SU-DHL-6 (cell line): ENCODE data around the gene CPLX3.

Experiments used
- H2AFZ ChIP-seq: fragments of 200-600 bp; sonication (generic); 2 replicates; pipeline ENCODE4 v1.6.1; 2014; ENCODE audit warnings: low read depth, mild to moderate bottlenecking, moderate library complexity, mixed read lengths, antibody characterized with exemption, low read length; ENCODE audit not compliant: severe bottlenecking
- H3F3A ChIP-seq: fragments of 200-600 bp; shearing (Covaris generic); 2 replicates; pipeline ENCODE4 v1.6.0; 2016; ENCODE audit warnings: antibody characterized with exemption, mild to moderate bottlenecking; ENCODE audit not compliant: insufficient read depth
- H3K27ac ChIP-seq: fragments of 200-600 bp; sonication (generic); 2 replicates; pipeline ENCODE4 v1.5.1; 2016; ENCODE audit warnings: low read depth, mild to moderate bottlenecking, low read length, moderate library complexity, mixed read lengths
- H3K27me3 ChIP-seq: fragments of 200-600 bp; sonication (generic), shearing (Covaris generic); 2 replicates; pipeline ENCODE4 v1.6.0; 2014; ENCODE audit warnings: mild to moderate bottlenecking, low read length
- H3K36me3 ChIP-seq: fragments of 200-600 bp; sonication (generic); 2 replicates; pipeline ENCODE4 v1.6.1; 2014; ENCODE audit warnings: mild to moderate bottlenecking, low read length, mixed read lengths
- H3K4me2 ChIP-seq: fragments of 300-600, 200-600 bp; shearing (Covaris generic), sonication (generic); 2 replicates; pipeline ENCODE4 v1.6.0; 2014; ENCODE audit warnings: low read length, low read depth, mild to moderate bottlenecking; ENCODE audit not compliant: poor library complexity, severe bottlenecking
- H3K4me3 ChIP-seq: fragments of 200-600 bp; sonication (generic); 2 replicates; pipeline ENCODE4 v1.5.1; 2014; ENCODE audit warnings: antibody characterized with exemption, low read length, mild to moderate bottlenecking, mixed read lengths; ENCODE audit not compliant: insufficient read depth, poor library complexity, severe bottlenecking
- H3K79me2 ChIP-seq: fragments of 200-600 bp; sonication (generic); 2 replicates; pipeline ENCODE4 v1.6.1; 2014; ENCODE audit warnings: mild to moderate bottlenecking, low read length, moderate library complexity; ENCODE audit not compliant: insufficient read depth
- H3K9ac ChIP-seq: fragments of 200-600 bp; sonication (generic); 2 replicates; pipeline ENCODE4 v1.7.0; 2014; ENCODE audit warnings: mild to moderate bottlenecking, low read length
- H3K9me2 ChIP-seq: fragments of 200-600 bp; sonication (generic); replicated peaks from 2 replicates; pipeline ENCODE4 v1.6.1; 2014; ENCODE audit warnings: low read length; ENCODE audit not compliant: insufficient read depth
- H3K9me3 ChIP-seq: fragments of 200-600 bp; sonication (generic); 2 replicates; pipeline ENCODE4 v1.6.1; 2014; ENCODE audit warnings: low read length, mixed read lengths; ENCODE audit not compliant: insufficient read depth
- H4K20me1 ChIP-seq: fragments of 200-600 bp; sonication (generic); 2 replicates; pipeline ENCODE4 v1.6.1; 2014; ENCODE audit warnings: low read depth, mild to moderate bottlenecking, antibody characterized with exemption, low read length, moderate library complexity, mixed read lengths
- EZH2phosphoT487 ChIP-seq: fragments of 200-600 bp; sonication (generic), shearing (Covaris generic); conservative IDR thresholded peaks from 2 replicates; pipeline ENCODE4 v1.6.1; 2018; ENCODE audit warnings: mild to moderate bottlenecking, antibody characterized with exemption, low read length, moderate library complexity, mixed read lengths
- TF ChIP-seq, protein P1 (sequence below): fragments of 200-600 bp; sonication (generic); IDR thresholded peaks from one replicate; pipeline ENCODE4 v1.5.1; 2017; ENCODE audit warnings: antibody characterized with exemption, mild to moderate bottlenecking, low read length, moderate library complexity; ENCODE audit not compliant: insufficient read depth, poor library complexity, severe bottlenecking

Gene CPLX3

DNA sequence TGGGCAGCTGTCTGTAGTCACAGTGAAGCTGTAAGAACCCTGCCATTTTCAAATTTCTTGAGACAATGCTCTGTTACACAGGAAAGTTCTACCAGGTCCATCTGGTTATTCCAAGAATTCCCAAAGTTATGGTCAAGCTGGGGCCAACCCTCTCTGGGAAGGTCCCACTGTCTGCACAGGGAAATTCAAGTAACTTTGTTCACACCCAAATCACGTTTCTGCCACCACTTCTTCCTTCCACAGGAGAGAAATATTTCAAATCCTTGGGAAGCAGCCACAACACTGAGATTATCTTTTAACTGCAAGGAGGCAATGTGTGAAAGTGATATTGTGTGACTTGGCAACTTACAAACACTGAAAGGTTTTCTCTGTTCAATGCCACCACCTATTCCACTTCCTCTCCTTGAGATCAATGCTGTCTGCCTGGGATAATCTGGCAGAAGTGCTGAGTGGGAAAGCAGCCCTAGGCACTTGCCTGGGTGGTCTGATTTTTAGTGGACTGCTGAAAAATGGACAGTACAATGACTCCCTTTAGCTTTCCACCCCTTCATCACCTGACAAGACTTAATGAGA, 41.1 kb downstream of the CPLX3 start:
- Histone ChIP-seq H3K9me3 (no peaks in the 10 kb centered on the region), H2AFZ (no peak overlapping the region), H3K27ac (no peak overlapping the region), H3K9me2 (no peaks in the 10 kb centered on the region), H3K4me3 (no peak overlapping the region), H4K20me1 (peaks cover 3% of the 10 kb centered on the region; the same call in 1 of the 2 replicates), H3F3A (peaks cover 9% of the 10 kb centered on the region), H3K9ac (no peak overlapping the region), H3K27me3 (no peaks in the 10 kb centered on the region), H3K4me2 (no peak overlapping the region), H3K79me2 (peaks cover 91% of the 10 kb centered on the region), H3K36me3 (peaks cover 6% of the 10 kb centered on the region; the same call in 1 of the 2 replicates)
- no peak for TF ChIP-seq EZH2phosphoT487
- TF ChIP-seq, protein P1, sequence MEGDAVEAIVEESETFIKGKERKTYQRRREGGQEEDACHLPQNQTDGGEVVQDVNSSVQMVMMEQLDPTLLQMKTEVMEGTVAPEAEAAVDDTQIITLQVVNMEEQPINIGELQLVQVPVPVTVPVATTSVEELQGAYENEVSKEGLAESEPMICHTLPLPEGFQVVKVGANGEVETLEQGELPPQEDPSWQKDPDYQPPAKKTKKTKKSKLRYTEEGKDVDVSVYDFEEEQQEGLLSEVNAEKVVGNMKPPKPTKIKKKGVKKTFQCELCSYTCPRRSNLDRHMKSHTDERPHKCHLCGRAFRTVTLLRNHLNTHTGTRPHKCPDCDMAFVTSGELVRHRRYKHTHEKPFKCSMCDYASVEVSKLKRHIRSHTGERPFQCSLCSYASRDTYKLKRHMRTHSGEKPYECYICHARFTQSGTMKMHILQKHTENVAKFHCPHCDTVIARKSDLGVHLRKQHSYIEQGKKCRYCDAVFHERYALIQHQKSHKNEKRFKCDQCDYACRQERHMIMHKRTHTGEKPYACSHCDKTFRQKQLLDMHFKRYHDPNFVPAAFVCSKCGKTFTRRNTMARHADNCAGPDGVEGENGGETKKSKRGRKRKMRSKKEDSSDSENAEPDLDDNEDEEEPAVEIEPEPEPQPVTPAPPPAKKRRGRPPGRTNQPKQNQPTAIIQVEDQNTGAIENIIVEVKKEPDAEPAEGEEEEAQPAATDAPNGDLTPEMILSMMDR, result no peak

DNA sequence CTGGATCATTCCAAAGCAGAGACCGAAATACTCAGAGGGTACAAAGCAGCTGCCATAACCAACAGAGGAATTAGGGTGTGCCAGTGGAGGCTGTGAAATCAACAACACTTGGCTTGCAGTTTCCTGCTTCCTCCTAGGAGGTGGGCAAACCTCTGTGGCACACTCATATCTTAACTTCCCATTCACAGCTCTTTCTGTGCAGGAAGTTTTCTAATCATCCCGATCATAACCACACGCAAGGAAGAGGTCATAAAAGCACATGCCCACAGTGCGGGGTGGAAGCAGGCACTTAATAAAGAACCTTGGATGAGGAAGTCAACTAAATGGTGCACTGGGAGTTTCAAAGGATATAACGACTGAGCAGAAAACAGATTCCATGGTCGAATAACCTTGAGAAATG, 41.6 kb downstream of the CPLX3 start:
- no peaks in the 10 kb centered on the region for H3K9me2 ChIP-seq
- H4K20me1 ChIP-seq, result peaks cover 3% of the 10 kb centered on the region; the same call in 1 of the 2 replicates
- peaks cover 90% of the 10 kb centered on the region for H3K79me2 ChIP-seq
- H3K4me2 ChIP-seq, result no peak overlapping the region
- peaks cover 9% of the 10 kb centered on the region for H3F3A ChIP-seq
- H3K27ac ChIP-seq, result no peak overlapping the region
- no peak overlapping the region for H2AFZ ChIP-seq
- no peak overlapping the region for H3K9ac ChIP-seq
- H3K36me3 ChIP-seq, result peaks cover 6% of the 10 kb centered on the region; the same call in 1 of the 2 replicates
- H3K9me3 ChIP-seq, result no peaks in the 10 kb centered on the region
- H3K4me3 ChIP-seq, result no peak overlapping the region
- no peak for TF ChIP-seq EZH2phosphoT487
- TF ChIP-seq, protein P1, result no peak
- no peaks in the 10 kb centered on the region for H3K27me3 ChIP-seq

DNA sequence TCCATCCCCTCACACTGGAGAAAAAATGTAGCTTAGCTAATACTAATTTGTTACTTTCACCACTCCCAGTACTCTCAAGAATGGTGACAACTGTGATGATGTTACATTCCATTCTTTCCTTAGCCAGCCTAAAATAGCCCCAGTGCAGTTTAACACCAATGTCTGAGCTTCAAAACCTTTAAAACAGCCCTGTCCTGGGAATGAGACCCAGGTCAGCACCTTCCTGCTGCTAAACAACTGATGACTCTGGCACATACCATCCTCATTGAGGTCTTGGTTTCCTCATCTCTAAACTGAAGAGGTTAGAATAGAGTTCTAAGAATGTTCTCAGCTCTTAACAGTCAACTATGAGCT, 42.9 kb downstream of the CPLX3 start:
- H3K4me2 ChIP-seq, result peak overlapping the region; percentile 40
- H3K4me3 ChIP-seq, result no peak overlapping the region
- H4K20me1 ChIP-seq, result peaks cover 3% of the 10 kb centered on the region; the same call in 1 of the 2 replicates
- TF ChIP-seq EZH2phosphoT487, result no peak
- TF ChIP-seq, protein P1, result no peak
- H3K36me3 ChIP-seq, result peaks cover 6% of the 10 kb centered on the region; the same call in 1 of the 2 replicates
- H3K27ac ChIP-seq, result peak overlapping the region; percentile 58
- no peaks in the 10 kb centered on the region for H3K9me2 ChIP-seq
- no peaks in the 10 kb centered on the region for H3K27me3 ChIP-seq
- H3K79me2 ChIP-seq, result peaks cover 80% of the 10 kb centered on the region
- H3K9me3 ChIP-seq, result no peaks in the 10 kb centered on the region
- no peak overlapping the region for H2AFZ ChIP-seq
- H3K9ac ChIP-seq, result peak overlapping the region; percentile 36; the same call in 1 of the 2 replicates
- peaks cover 9% of the 10 kb centered on the region for H3F3A ChIP-seq
